Activated CD4-positive, alpha-beta T cell treated with anti-CD3 and anti-CD28 coated beads, Interleukin-2, amount 50 U/mL, for 16 hours (primary cell): Measurements from ENCODE around the gene SH2D3A.
A peak's percentile ranks its signal among the peaks of the same experiment; 100 is the strongest.
"Not testable (repeated sequence)": the region's sequence is repeated elsewhere in the genome, so short reads cannot be mapped to it uniquely, and the experiment has no call there.

Source experiments
- DNase-seq: peaks from one replicate; pipeline ENCODE4 v3.0.0-alpha.2; 2020

Gene SH2D3A

GRCh38 chr19:6754653-6755463 is 12.4 kb downstream of the SH2D3A start:
- no peak for DNase-seq

DNA sequence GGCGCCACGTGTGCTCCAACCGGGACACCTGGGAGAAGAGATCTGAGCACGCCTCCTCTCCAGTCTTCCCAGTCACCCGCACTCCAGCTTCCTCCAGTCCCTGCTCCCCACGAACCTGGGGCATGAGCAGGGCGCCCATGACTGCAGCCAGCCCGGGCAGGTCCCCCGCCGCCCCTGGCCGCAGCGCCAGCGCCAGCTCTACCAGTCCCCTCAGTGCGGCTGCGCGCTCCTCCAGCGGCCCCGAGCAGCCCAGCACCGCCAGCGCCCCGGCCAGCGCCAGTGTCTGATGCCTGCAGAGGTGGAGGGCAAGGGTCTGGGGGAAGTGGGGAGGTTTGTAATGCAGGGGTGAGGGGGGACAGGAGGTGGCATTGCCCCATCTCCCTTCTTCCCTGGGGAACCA is 13.1 kb downstream of the SH2D3A start:
- no peak for DNase-seq

DNA sequence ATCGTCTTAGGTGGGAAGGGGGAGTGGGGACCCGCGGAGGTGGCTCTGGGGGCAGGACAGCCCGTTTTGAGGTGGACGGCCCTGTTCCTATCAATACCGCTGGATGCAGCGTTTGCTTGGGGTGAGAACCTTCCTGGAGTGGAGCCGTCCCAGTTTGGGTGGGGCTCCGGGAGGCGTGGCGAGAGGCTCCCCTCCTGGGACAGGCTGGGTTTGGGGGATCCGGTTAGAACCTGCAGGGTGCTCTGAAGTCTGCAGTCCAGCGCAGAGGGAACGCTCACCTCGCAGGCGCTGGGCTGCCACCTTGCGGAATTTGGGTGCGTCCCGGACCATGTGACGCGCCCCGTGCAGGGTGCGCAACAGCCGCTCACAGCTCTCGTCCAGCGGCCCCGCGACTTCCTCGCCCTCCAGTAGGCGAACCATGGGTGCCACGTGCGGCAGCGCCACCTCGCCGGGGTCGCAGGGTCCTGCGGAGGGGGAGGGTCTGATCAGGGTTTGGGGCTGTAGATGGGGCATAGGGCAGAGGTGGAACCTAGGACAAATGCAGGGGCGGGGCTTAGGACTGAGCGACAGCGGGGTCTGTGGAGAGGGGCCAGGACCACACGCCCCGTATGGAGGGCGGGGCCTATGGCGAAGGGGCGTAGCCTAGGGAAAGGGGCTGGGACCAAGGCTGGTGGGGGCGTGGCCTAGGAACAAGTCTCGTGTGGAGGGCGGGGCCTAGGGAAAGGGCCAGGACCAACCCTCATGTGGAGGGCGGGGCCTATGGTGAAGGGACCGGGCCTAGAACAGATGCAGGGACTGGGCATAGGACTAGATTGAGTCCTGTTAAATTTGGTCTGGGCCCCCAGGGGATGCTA is 13.8 kb downstream of the SH2D3A start:
- peak; percentile 89 for DNase-seq

DNA sequence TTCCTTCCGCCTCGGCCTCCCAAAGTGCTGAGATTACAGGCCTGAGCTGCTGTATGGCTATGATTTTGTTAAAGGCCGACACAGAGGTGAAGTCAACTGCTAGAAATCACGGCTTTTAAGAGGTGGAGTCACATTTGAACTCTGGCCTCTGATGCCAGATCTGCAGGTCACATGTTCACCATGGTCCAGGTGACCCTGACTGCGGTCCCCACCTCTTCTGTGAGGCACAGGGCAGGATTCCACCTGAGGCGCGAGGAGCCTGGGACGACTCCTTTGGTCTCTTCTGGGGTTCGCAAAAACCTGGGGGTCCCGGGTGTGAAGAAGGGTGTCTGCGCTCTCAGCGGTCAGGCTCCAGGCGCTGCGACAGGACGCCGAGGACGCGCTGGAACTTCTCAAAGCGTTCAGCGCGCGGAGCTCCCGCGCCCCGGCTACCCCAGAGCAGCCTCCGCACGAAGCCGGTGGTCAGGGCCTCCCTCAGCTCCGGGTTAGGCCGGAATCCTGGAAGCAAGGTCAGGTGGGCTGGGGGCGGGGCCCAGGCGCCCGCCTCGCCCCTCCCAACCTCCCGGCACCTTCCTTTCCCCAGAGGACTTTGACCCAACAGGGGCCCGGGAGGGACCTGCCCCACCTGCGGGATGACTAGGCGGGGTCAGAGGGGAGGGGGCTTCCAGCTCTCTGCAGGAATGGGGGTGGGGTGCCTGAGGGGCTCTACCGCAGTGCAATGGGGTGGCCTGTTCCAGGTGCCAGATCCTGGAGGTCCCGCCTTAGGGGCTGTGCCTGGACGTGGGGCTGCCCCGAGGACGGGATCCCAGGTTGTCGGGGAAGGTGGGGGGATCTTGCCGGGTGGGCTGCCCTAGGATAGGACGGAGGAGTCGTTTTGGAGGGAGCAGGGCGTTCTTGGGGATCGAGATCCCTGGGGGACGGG is 14.7 kb downstream of the SH2D3A start:
- DNase-seq, result no peak

DNA sequence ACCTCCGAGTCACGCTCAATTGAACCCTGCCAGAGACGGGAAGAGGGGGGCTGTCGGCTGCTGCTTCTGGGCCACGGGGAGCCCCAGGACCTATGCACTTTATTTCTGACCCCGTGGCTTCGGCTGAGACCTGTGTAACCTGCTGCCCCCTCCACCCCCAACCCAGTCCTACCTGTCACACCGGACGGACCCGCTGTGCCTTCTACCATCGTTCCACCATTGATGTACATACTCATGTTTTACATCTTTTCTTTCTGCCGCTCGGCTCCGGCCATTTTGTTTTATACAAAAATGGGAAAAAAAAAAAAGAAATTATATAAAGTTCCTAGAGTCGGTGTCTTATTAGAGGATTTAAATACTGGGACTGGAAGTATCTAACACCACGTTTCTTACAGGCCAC is 16.0 kb downstream of the SH2D3A start:
- DNase-seq, result no peak

- DNase-seq, result no peak
These were observed 17.2 kb downstream of the SH2D3A start for GRCh38 chr19:6750062-6750461.

- DNase-seq, result not testable (repeated sequence)
These were observed 18.7 kb downstream of the SH2D3A start for GRCh38 chr19:6748543-6748942.

- DNase-seq, result no peak
These were observed 21.3 kb downstream of the SH2D3A start for GRCh38 chr19:6745965-6746364.

DNA sequence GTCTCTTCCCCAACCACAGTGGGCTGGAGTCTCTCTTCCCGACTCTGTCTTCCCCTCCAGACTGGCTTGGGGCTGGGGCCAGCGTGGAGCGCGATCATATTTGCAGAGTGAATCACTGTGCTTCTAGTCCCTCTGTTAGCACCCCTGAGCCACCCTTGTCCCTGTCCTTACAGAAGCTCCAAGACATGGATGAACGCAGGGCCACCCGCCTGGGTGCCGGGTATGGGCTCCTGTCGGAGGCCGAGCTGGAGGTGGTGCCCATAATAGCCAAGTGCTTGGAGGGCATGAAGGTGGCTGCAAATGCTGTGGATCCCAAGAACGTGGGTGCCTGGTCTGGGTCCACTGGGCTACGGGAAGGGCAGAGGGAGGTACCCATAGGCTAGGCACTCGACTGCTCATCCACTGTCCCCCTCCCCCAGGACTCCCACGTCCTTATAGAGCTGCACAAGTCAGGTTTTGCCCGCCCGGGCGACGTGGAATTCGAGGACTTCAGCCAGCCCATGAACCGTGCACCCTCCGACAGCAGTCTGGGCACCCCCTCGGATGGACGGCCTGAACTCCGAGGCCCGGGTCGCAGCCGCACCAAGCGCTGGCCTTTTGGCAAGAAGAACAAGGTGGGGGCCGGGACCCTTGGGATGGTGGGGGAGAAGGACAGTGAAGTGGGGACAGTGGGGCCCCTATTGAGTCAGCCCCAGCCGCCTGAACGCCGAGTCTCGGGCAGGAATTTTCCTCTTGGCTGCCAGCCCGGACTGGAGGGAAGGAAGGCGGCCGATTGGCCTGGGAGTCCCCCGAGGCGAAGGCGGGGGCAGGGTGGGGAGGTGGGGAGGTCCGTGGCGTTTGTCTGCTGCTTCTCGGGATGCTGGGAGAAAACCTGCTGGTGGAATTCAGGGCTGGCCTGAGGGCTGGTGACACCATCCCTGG is 22.6 kb downstream of the SH2D3A start:
- no peak for DNase-seq

DNA sequence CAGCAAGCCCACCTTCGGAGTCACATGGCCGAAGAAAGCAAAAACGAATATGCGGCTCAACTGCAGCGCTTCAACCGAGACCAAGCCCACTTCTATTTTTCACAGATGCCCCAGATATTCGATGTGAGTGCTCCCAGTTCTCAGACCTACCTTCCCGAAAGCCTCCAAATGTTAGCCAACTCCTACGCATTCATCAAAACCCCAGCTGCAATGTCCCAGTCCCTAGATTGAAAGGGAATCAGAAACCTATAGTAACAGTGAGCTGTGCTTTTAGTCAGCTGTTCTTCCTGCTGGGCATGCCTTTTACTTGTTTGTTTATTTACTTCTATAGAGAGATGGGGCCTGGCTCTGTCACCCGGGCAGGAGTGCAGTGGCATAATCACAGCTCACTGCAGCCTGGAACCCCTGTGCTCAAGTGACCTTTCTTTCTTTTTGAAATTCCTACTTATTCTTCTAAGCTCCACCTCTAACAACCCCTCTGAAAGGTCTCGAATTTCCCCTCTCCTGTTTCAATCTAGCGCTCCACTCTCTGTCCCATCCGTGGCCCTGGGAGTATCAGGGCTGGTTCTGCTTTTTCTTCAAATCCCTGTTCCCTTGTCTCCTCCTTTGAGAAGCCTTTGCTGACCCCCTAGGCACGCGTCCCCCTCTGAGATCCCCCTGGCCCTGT is 23.4 kb downstream of the SH2D3A start:
- DNase-seq, result no peak

- DNase-seq, result no peak
These were observed 24.2 kb downstream of the SH2D3A start for GRCh38 chr19:6743066-6743465.

DNA sequence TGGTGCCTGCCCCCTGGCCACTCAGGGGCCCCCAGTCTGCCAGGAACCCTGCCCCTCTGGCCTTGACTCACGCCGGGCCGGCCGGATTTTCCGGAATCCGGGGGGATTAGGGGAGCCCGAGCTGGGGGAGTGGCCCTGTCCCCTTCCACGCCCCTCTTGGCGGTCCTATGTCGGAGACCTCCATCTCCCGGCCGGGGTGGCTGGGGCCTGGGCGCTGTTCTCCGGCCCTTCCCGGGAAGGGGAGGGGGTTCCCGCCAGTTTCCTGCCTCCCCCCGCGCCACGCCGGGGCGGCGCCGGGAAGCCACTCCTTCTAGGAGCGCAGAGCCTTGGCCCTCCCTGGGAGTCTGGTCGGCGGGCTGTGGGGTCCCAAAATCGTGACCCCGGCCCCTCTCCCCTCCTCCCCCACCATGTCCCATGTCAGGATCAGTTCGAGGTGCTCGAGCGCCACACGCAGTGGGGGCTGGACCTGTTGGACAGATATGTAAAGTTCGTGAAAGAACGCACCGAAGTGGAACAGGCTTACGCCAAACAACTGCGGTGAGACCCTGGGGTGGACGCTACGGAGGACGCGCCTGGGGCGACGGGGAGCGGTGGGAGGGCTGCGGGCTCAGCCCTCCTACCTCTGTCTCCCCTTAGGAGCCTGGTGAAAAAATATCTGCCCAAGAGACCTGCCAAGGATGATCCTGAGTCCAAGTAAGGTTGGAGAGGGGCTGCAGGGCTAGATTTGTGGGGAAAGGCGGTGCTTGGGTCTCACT is 26.5 kb downstream of the SH2D3A start:
- DNase-seq, result no peak

- DNase-seq, result no peak
These were observed 27.2 kb downstream of the SH2D3A start for GRCh38 chr19:6739883-6740588.

- DNase-seq, result peak; percentile 84
These were observed 27.8 kb downstream of the SH2D3A start, which contains the start of gene TRIP10 for GRCh38 chr19:6739390-6739882. Gene TRIP10, plus strand, starts transcription at chr19:6739680. Its CDS starts 82 bp downstream, at chr19:6739762.

GRCh38 chr19:6738787-6739389 is 28.3 kb downstream of the SH2D3A start:
- DNase-seq, result peak; percentile 27

GRCh38 chr19:6737873-6738786 is 29.1 kb downstream of the SH2D3A start:
- peak; percentile 88 for DNase-seq

- peak; percentile 100 for DNase-seq
These were observed 29.9 kb downstream of the SH2D3A start, which contains the start of gene GPR108 for GRCh38 chr19:6737284-6737872. Gene GPR108, minus strand, starts transcription at chr19:6737580. Its CDS starts 4 bp downstream, at chr19:6737576.
